Activated T-helper 1 cell treated with Interleukin-2 at 50 U/mL for 16 hours (primary cell): ENCODE data around the gene DPY19L3.
"Not testable (repeated sequence)": the region's sequence is repeated elsewhere in the genome, so short reads cannot be mapped to it uniquely, and the experiment has no call there.

ENCODE experiments used
- DNase-seq: peaks from one replicate; pipeline ENCODE4 v3.0.0-alpha.2; 2020; ENCODE audit warnings: low read depth

Gene DPY19L3

GRCh38 chr19:32405431-32406160 lies at the start of gene DPY19L3:
Gene DPY19L3, plus strand, starts transcription at chr19:32405770. Its CDS starts 2,484 bp downstream, at chr19:32408254.
- peak; percentile 80 for DNase-seq

- DNase-seq: no peak
These were observed 47.9 kb upstream of the DPY19L3 start for GRCh38 chr19:32357720-32358119.

GRCh38 chr19:32358321-32358720 lies 47.2 kb upstream of the DPY19L3 start:
- no peak for DNase-seq

GRCh38 chr19:32359581-32359980 lies 46.0 kb upstream of the DPY19L3 start:
- DNase-seq: no peak

- DNase-seq: no peak
These were observed 43.8 kb upstream of the DPY19L3 start for GRCh38 chr19:32361574-32362317.

GRCh38 chr19:32362318-32362691 lies 43.3 kb upstream of the DPY19L3 start:
- no peak for DNase-seq

GRCh38 chr19:32363175-32363574 lies 42.4 kb upstream of the DPY19L3 start:
- DNase-seq: no peak

GRCh38 chr19:32363632-32364031 lies 41.9 kb upstream of the DPY19L3 start:
- no peak for DNase-seq

- DNase-seq: no peak
These were observed 41.5 kb upstream of the DPY19L3 start for GRCh38 chr19:32364040-32364439.

- DNase-seq: no peak
These were observed 38.5 kb upstream of the DPY19L3 start for GRCh38 chr19:32367063-32367462.

- DNase-seq: no peak
These were observed 37.5 kb upstream of the DPY19L3 start for GRCh38 chr19:32367948-32368536.

GRCh38 chr19:32368787-32369186 lies 36.8 kb upstream of the DPY19L3 start:
- no peak for DNase-seq

- no peak for DNase-seq
These were observed 32.6 kb upstream of the DPY19L3 start for GRCh38 chr19:32372726-32373517.

- DNase-seq: no peak
These were observed 31.8 kb upstream of the DPY19L3 start for GRCh38 chr19:32373585-32374295.

- DNase-seq: not testable (repeated sequence)
These were observed 31.2 kb upstream of the DPY19L3 start for GRCh38 chr19:32374362-32374761.

- DNase-seq: not testable (repeated sequence)
These were observed 28.5 kb upstream of the DPY19L3 start for GRCh38 chr19:32377088-32377487.

GRCh38 chr19:32380269-32380668 lies 25.3 kb upstream of the DPY19L3 start:
- DNase-seq: no peak

- no peak for DNase-seq
These were observed 17.7 kb upstream of the DPY19L3 start for GRCh38 chr19:32387701-32388392.

GRCh38 chr19:32388393-32388855 lies 17.1 kb upstream of the DPY19L3 start:
- no peak for DNase-seq

GRCh38 chr19:32392901-32393300 lies 12.7 kb upstream of the DPY19L3 start:
- DNase-seq: no peak
